HEK293 (cell line): Measurements from ENCODE around the gene IFT52.

Experiments
- CTCF ChIA-PET: fragments of 350-600 bp; formaldehyde crosslinking; extraction: SDS; loops from one replicate; lab custom pipeline; 2021; ENCODE audit warnings: antibody characterized with exemption; lab: Yijun Ruan, JAX
- POLR2A ChIA-PET: fragments of 300-600 bp; formaldehyde crosslinking; extraction: SDS; loops from one replicate; lab custom pipeline; 2020; ENCODE audit warnings: antibody characterized with exemption, inconsistent platforms; lab: Yijun Ruan, JAX
- H3K27ac ChIP-seq: fragments of 200-500 bp; sonication (Bioruptor generic); 2 replicates; pipeline ENCODE4 v1.5.1; 2014; ENCODE audit warnings: low read depth, low read length, control low read depth, inconsistent platforms; ENCODE audit errors: extremely low read depth
- H3K36me3 ChIP-seq, 2 experiments: fragments of 200-500 bp in 1 of 2; sonication (Bioruptor generic) in 1 of 2; 1 replicate in 1 of 2; 2 replicates in 1 of 2; pipeline ENCODE4 v1.5.1; 2014 to 2017; ENCODE audit warnings: inconsistent platforms in 2 of 2, low read length in 2 of 2; ENCODE audit not compliant: control insufficient read depth in 2 of 2, insufficient read depth in 1 of 2
- H3K4me1 ChIP-seq: fragments of 200-500 bp; sonication (Bioruptor generic); 2 replicates; pipeline ENCODE4 v1.5.1; 2014; ENCODE audit warnings: mild to moderate bottlenecking, low read length, inconsistent platforms; ENCODE audit not compliant: control insufficient read depth, insufficient read depth
- H3K4me3 ChIP-seq: 2 replicates; pipeline ENCODE4 v1.5.1; 2011; ENCODE audit warnings: low read depth, mild to moderate bottlenecking, control low read depth, low read length, moderate library complexity
- H3K9me3 ChIP-seq: fragments of 200-500 bp; sonication (Bioruptor generic); 2 replicates; pipeline ENCODE4 v1.5.1; 2014; ENCODE audit warnings: low read depth, low read length, inconsistent platforms; ENCODE audit not compliant: control insufficient read depth, insufficient read depth
- GFI1B ChIP-seq: fragments of 450-650 bp; formaldehyde crosslinking; IDR thresholded peaks from 2 replicates; pipeline ENCODE4 v1.5.1; 2016; ENCODE audit warnings: missing biosample characterization, missing genetic modification characterization
- KLF1 ChIP-seq: fragments of 450-650 bp; formaldehyde crosslinking; IDR thresholded peaks from 2 replicates; pipeline ENCODE4 v1.5.1; 2016; ENCODE audit warnings: missing biosample characterization, missing genetic modification characterization
- KLF7 ChIP-seq: fragments of 450-650 bp; formaldehyde crosslinking; IDR thresholded peaks from 2 replicates; pipeline ENCODE4 v1.5.1; 2016; ENCODE audit warnings: missing biosample characterization, missing genetic modification characterization, borderline replicate concordance
- KLF8 ChIP-seq: fragments of 450-650 bp; formaldehyde crosslinking; IDR thresholded peaks from 2 replicates; pipeline ENCODE4 v1.5.1; 2016; ENCODE audit warnings: missing biosample characterization, missing genetic modification characterization
- MZF1 ChIP-seq: fragments of 450-650 bp; formaldehyde crosslinking; IDR thresholded peaks from 2 replicates; pipeline ENCODE4 v1.5.1; 2017; ENCODE audit warnings: missing biosample characterization, missing genetic modification characterization, borderline replicate concordance
- SP7 ChIP-seq: fragments of 450-650 bp; formaldehyde crosslinking; IDR thresholded peaks from 2 replicates; pipeline ENCODE4 v1.5.1; 2016; ENCODE audit warnings: missing biosample characterization, missing genetic modification characterization
- ZBTB21 ChIP-seq: fragments of 450-650 bp; formaldehyde crosslinking; IDR thresholded peaks from 2 replicates; pipeline ENCODE4 v1.5.1; 2017; ENCODE audit warnings: missing biosample characterization, missing genetic modification characterization
- ZNF140 ChIP-seq: fragments of 450-650 bp; formaldehyde crosslinking; IDR thresholded peaks from 2 replicates; pipeline ENCODE4 v1.5.1; 2016; ENCODE audit warnings: missing biosample characterization, missing genetic modification characterization
- ZNF175 ChIP-seq: fragments of 450-650 bp; formaldehyde crosslinking; IDR thresholded peaks from 2 replicates; pipeline ENCODE4 v1.5.1; 2016; ENCODE audit warnings: missing biosample characterization, missing genetic modification characterization
- ZNF223 ChIP-seq: fragments of 450-650 bp; formaldehyde crosslinking; IDR thresholded peaks from 2 replicates; pipeline ENCODE4 v1.5.1; 2016; ENCODE audit warnings: missing biosample characterization, missing genetic modification characterization
- ZNF239 ChIP-seq: fragments of 450-650 bp; formaldehyde crosslinking; IDR thresholded peaks from 2 replicates; pipeline ENCODE4 v1.5.1; 2016; ENCODE audit warnings: missing biosample characterization, missing genetic modification characterization
- ZNF341 ChIP-seq: fragments of 450-650 bp; formaldehyde crosslinking; IDR thresholded peaks from 2 replicates; pipeline ENCODE4; 2016; ENCODE audit warnings: low read depth, missing biosample characterization, missing genetic modification characterization
- ZNF37A ChIP-seq: fragments of 450-650 bp; IDR thresholded peaks from 2 replicates; pipeline ENCODE4 v1.5.1; 2018; ENCODE audit warnings: missing biosample characterization, missing genetic modification characterization
- ZNF394 ChIP-seq: fragments of 450-650 bp; formaldehyde crosslinking; IDR thresholded peaks from 2 replicates; pipeline ENCODE4 v1.5.1; 2016; ENCODE audit warnings: missing biosample characterization, missing genetic modification characterization, mild to moderate bottlenecking, moderate library complexity, borderline replicate concordance
- ZNF529 ChIP-seq: fragments of 450-650 bp; formaldehyde crosslinking; IDR thresholded peaks from 2 replicates; pipeline ENCODE4 v1.5.1; 2017; ENCODE audit warnings: missing genetic modification characterization, missing biosample characterization; ENCODE audit not compliant: insufficient replicate concordance
- ZNF548 ChIP-seq: fragments of 450-650 bp; formaldehyde crosslinking; IDR thresholded peaks from 2 replicates; pipeline ENCODE4 v1.5.1; 2016; ENCODE audit warnings: missing biosample characterization, missing genetic modification characterization
- ZNF549 ChIP-seq: fragments of 450-650 bp; IDR thresholded peaks from 2 replicates; pipeline ENCODE4 v1.5.1; 2018; ENCODE audit warnings: missing biosample characterization, missing genetic modification characterization, mild to moderate bottlenecking, inconsistent platforms, moderate library complexity
- ZNF571 ChIP-seq: fragments of 450-650 bp; formaldehyde crosslinking; IDR thresholded peaks from 2 replicates; pipeline ENCODE4 v1.5.0; 2017; ENCODE audit warnings: missing biosample characterization, missing genetic modification characterization
- ZNF585B ChIP-seq: fragments of 450-650 bp; formaldehyde crosslinking; IDR thresholded peaks from 2 replicates; pipeline ENCODE4 v1.5.1; 2016; ENCODE audit warnings: missing biosample characterization, missing genetic modification characterization
- ZNF623 ChIP-seq: fragments of 450-650 bp; formaldehyde crosslinking; IDR thresholded peaks from 2 replicates; pipeline ENCODE4 v1.5.1; 2016; ENCODE audit warnings: missing biosample characterization, missing genetic modification characterization
- ZNF626 ChIP-seq: fragments of 450-650 bp; sonication (Bioruptor Pico); formaldehyde crosslinking; IDR thresholded peaks from 2 replicates; pipeline ENCODE4 v1.5.1; 2018; ENCODE audit warnings: missing biosample characterization, missing genetic modification characterization, inconsistent platforms
- ZNF660 ChIP-seq: fragments of 450-650 bp; IDR thresholded peaks from 2 replicates; pipeline ENCODE4 v1.5.1; 2018; ENCODE audit warnings: missing biosample characterization, mild to moderate bottlenecking, missing genetic modification characterization
- ZNF664 ChIP-seq: fragments of 450-650 bp; formaldehyde crosslinking; IDR thresholded peaks from 2 replicates; pipeline ENCODE4 v1.5.1; 2016; ENCODE audit warnings: missing biosample characterization, missing genetic modification characterization
- ZNF76 ChIP-seq: fragments of 450-650 bp; formaldehyde crosslinking; IDR thresholded peaks from 2 replicates; pipeline ENCODE4; 2016; ENCODE audit warnings: low read depth, missing biosample characterization, missing genetic modification characterization, borderline replicate concordance
- ZNF830 ChIP-seq: fragments of 450-650 bp; IDR thresholded peaks from 2 replicates; pipeline ENCODE4 v1.5.0; 2018; ENCODE audit warnings: missing biosample characterization, missing genetic modification characterization, low read depth, mild to moderate bottlenecking, moderate library complexity
- ZSCAN30 ChIP-seq: fragments of 450-650 bp; IDR thresholded peaks from 2 replicates; pipeline ENCODE4 v1.5.1; 2018; ENCODE audit warnings: missing biosample characterization, mild to moderate bottlenecking, missing genetic modification characterization, moderate library complexity
- TF ChIP-seq, protein P1 (sequence below): fragments of 450-650 bp; formaldehyde crosslinking; IDR thresholded peaks from 2 replicates; pipeline ENCODE4 v1.5.1; 2017; ENCODE audit warnings: missing biosample characterization, mild to moderate bottlenecking, missing genetic modification characterization, moderate library complexity
- TF ChIP-seq, protein P2 (sequence below): fragments of 450-650 bp; formaldehyde crosslinking; conservative IDR thresholded peaks from 2 replicates; pipeline ENCODE4 v1.5.1; 2016; ENCODE audit warnings: low read depth, missing biosample characterization, missing genetic modification characterization
- TF ChIP-seq, protein P3 (sequence below): fragments of 450-650 bp; formaldehyde crosslinking; IDR thresholded peaks from 2 replicates; pipeline ENCODE4; 2016; ENCODE audit warnings: missing biosample characterization, missing genetic modification characterization
- TF ChIP-seq, protein P4 (sequence below): fragments of 450-650 bp; formaldehyde crosslinking; IDR thresholded peaks from 2 replicates; pipeline ENCODE4 v1.5.1; 2016; ENCODE audit warnings: missing biosample characterization, missing genetic modification characterization

Gene IFT52

DNA sequence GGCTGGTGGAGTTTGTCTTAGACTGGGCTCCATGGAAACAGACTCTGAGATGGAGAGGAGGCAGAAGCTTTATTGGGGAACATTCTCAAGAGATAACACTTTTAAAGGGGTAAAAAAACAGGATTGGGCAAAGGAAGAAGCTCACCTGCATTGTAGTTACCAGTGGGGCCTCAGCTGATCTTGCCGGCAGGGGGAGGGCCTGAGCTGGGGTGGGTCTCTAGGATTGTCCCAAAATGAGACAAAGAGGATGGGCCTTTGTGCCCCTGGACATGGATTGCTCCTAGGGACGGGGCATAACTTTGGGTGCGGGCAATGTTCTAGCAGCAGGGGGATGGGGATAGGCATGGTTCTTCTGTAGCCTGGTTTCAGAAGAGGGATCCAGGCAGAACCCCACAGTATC is 19.4 kb upstream of the IFT52 start:
- no peaks in the 10 kb centered on the region for H3K9me3 ChIP-seq
- no peak overlapping the region for H3K27ac ChIP-seq
- H3K36me3 ChIP-seq: no peaks in the 10 kb centered on the region
- ChIA-PET CTCF (no interaction called here), POLR2A (no interaction called here)
- no peak for TF ChIP-seq ZNF394 (tag by site-specific recombination)
- no peak for TF ChIP-seq ZNF140 (tag by site-specific recombination)
- no peak for TF ChIP-seq ZBTB21 (tag by site-specific recombination)
- TF ChIP-seq ZNF223 (tag by site-specific recombination): no peak
- no peak for TF ChIP-seq ZNF549 (tag by site-specific recombination)
- TF ChIP-seq ZNF239 (tag by site-specific recombination): no peak
- no peak for TF ChIP-seq ZNF585B (tag by site-specific recombination)
- TF ChIP-seq GFI1B (tag by site-specific recombination): no peak
- TF ChIP-seq KLF8: no peak
- no peak for TF ChIP-seq MZF1 (tag by site-specific recombination)
- TF ChIP-seq, protein P1, sequence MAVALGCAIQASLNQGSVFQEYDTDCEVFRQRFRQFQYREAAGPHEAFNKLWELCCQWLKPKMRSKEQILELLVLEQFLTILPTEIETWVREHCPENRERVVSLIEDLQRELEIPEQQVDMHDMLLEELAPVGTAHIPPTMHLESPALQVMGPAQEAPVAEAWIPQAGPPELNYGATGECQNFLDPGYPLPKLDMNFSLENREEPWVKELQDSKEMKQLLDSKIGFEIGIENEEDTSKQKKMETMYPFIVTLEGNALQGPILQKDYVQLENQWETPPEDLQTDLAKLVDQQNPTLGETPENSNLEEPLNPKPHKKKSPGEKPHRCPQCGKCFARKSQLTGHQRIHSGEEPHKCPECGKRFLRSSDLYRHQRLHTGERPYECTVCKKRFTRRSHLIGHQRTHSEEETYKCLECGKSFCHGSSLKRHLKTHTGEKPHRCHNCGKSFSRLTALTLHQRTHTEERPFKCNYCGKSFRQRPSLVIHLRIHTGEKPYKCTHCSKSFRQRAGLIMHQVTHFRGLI (tag by site-specific recombination): no peak
- TF ChIP-seq, protein P2, sequence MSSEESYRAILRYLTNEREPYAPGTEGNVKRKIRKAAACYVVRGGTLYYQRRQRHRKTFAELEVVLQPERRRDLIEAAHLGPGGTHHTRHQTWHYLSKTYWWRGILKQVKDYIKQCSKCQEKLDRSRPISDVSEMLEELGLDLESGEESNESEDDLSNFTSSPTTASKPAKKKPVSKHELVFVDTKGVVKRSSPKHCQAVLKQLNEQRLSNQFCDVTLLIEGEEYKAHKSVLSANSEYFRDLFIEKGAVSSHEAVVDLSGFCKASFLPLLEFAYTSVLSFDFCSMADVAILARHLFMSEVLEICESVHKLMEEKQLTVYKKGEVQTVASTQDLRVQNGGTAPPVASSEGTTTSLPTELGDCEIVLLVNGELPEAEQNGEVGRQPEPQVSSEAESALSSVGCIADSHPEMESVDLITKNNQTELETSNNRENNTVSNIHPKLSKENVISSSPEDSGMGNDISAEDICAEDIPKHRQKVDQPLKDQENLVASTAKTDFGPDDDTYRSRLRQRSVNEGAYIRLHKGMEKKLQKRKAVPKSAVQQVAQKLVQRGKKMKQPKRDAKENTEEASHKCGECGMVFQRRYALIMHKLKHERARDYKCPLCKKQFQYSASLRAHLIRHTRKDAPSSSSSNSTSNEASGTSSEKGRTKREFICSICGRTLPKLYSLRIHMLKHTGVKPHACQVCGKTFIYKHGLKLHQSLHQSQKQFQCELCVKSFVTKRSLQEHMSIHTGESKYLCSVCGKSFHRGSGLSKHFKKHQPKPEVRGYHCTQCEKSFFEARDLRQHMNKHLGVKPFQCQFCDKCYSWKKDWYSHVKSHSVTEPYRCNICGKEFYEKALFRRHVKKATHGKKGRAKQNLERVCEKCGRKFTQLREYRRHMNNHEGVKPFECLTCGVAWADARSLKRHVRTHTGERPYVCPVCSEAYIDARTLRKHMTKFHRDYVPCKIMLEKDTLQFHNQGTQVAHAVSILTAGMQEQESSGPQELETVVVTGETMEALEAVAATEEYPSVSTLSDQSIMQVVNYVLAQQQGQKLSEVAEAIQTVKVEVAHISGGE (tag by site-specific recombination): no peak
- TF ChIP-seq SP7: no peak
- TF ChIP-seq, protein P3, sequence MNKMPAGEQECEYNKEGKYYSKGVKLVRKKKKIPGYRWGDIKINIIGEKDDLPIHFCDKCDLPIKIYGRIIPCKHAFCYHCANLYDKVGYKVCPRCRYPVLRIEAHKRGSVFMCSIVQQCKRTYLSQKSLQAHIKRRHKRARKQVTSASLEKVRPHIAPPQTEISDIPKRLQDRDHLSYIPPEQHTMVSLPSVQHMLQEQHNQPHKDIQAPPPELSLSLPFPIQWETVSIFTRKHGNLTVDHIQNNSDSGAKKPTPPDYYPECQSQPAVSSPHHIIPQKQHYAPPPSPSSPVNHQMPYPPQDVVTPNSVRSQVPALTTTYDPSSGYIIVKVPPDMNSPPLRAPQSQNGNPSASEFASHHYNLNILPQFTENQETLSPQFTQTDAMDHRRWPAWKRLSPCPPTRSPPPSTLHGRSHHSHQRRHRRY (tag by site-specific recombination): no peak
- no peak for TF ChIP-seq ZNF76 (tag by site-specific recombination)
- TF ChIP-seq ZNF548 (tag by site-specific recombination): no peak
- TF ChIP-seq ZNF571 (tag by site-specific recombination): no peak
- no peak for TF ChIP-seq ZNF175 (tag by site-specific recombination)
- TF ChIP-seq ZNF664 (tag by site-specific recombination): no peak
- H3K4me3 ChIP-seq: no peak overlapping the region
- H3K4me1 ChIP-seq: no peaks in the 10 kb centered on the region

DNA sequence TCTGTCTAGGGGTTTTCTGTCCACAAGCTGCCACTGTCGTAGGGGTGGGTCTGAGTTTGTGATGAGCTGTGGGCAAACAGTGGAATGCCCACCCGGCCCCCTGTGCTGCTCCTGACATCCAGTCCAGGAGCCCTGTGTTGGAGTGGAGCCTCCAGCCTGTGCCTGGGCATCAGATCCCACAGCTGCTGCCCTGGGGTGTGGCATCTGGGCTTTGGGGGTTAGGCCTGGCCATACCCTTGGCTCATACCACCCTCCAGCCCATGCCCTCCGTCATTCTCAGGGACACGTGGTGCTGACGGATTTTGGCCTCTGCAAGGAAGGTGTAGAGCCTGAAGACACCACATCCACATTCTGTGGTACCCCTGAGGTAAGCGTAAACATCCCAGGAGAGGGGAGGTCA is 19.0 kb upstream of the IFT52 start:
- TF ChIP-seq, protein P4, sequence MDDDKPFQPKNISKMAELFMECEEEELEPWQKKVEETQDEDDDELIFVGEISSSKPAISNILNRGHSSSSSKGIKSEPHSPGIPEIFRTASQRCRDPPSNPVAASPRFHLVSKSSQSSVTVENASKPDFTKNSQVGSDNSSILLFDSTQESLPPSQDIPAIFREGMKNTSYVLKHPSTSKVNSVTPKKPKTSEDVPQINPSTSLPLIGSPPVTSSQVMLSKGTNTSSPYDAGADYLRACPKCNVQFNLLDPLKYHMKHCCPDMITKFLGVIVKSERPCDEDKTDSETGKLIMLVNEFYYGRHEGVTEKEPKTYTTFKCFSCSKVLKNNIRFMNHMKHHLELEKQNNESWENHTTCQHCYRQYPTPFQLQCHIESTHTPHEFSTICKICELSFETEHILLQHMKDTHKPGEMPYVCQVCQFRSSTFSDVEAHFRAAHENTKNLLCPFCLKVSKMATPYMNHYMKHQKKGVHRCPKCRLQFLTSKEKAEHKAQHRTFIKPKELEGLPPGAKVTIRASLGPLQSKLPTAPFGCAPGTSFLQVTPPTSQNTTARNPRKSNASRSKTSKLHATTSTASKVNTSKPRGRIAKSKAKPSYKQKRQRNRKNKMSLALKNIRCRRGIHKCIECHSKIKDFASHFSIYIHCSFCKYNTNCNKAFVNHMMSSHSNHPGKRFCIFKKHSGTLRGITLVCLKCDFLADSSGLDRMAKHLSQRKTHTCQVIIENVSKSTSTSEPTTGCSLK: no peak
- no peak for TF ChIP-seq ZNF37A (tag by site-specific recombination)
- TF ChIP-seq ZNF660: no peak
- TF ChIP-seq ZNF623 (tag by site-specific recombination): no peak
- no peak for TF ChIP-seq SP7
- no peak for TF ChIP-seq ZSCAN30 (tag by site-specific recombination)
- TF ChIP-seq ZNF529 (tag by site-specific recombination): no peak
- no peak for TF ChIP-seq KLF7 (tag by site-specific recombination)
- no peak for TF ChIP-seq ZNF830 (tag by site-specific recombination)
- TF ChIP-seq ZNF626 (tag by site-specific recombination): no peak
- TF ChIP-seq ZNF341 (tag by site-specific recombination): no peak
- TF ChIP-seq KLF1 (tag by site-specific recombination): no peak
- ChIA-PET CTCF (no interaction called here), POLR2A (no interaction called here)
- Histone ChIP-seq H3K9me3 (no peaks in the 10 kb centered on the region), H3K36me3 (no peaks in the 10 kb centered on the region), H3K4me3 (no peak overlapping the region), H3K27ac (no peak overlapping the region), H3K4me1 (no peaks in the 10 kb centered on the region)
